ENCODE results near the gene LFNG.

DNA sequence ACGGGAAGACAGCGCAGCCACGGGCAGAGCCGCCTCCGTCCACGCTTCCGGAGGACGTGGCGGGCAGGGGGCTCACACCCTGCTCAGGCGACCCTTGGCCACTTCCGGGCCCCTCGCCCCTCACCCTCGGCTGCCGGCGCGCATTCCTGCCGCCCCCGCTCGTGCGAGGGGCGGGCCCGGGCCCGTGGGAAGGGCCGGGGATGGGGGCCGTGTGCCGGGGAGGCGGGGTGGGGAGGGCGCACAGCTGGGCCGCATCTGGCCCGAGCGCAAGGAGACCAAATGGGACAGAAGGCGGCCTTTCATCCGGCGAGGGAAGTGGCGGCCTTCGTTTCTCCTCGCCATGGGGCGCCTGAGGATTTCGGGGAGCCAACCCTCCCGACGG lies 846 bp upstream of the LFNG start:
- TF ChIP-seq ZNF331 (CRISPR knock-in tag; IDR thresholded peaks at IDR 0.05) (no peak), ZNF282 (IDR thresholded peaks at IDR 0.05; ENCODE audit: partially characterized antibody) (no peak), EZH2 (conservative IDR thresholded peaks at IDR 0.05; ENCODE audit: low read depth, low read length) (no peak), POLR2A (IDR thresholded peaks at IDR 0.05; ENCODE audit: insufficient read depth in 1 of 2, low read depth in 2 of 2, low read length in 2 of 2) (no peak), ZNF432 (CRISPR knock-in tag; IDR thresholded peaks at IDR 0.05; ENCODE audit: borderline replicate concordance) (no peak), ZNF205 (CRISPR knock-in tag; IDR thresholded peaks at IDR 0.05) (no peak), ZNF598 (CRISPR knock-in tag; IDR thresholded peaks at IDR 0.05; ENCODE audit: borderline replicate concordance) (no peak), HNRNPH1 (optimal IDR thresholded peaks at IDR 0.05; ENCODE audit: low read depth, low read length) (no peak)
- TF ChIP-seq, protein P1, sequence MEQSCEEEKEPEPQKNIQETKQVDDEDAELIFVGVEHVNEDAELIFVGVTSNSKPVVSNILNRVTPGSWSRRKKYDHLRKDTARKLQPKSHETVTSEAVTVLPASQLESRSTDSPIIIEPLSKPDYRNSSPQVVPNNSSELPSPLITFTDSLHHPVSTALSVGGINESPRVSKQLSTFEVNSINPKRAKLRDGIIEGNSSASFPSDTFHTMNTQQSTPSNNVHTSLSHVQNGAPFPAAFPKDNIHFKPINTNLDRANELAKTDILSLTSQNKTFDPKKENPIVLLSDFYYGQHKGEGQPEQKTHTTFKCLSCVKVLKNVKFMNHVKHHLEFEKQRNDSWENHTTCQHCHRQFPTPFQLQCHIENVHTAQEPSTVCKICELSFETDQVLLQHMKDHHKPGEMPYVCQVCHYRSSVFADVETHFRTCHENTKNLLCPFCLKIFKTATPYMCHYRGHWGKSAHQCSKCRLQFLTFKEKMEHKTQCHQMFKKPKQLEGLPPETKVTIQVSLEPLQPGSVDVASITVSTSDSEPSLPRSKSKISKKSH (CRISPR knock-in tag; IDR thresholded peaks at IDR 0.05; ENCODE audit: borderline replicate concordance), result no peak
- TF ChIP-seq, protein P2, sequence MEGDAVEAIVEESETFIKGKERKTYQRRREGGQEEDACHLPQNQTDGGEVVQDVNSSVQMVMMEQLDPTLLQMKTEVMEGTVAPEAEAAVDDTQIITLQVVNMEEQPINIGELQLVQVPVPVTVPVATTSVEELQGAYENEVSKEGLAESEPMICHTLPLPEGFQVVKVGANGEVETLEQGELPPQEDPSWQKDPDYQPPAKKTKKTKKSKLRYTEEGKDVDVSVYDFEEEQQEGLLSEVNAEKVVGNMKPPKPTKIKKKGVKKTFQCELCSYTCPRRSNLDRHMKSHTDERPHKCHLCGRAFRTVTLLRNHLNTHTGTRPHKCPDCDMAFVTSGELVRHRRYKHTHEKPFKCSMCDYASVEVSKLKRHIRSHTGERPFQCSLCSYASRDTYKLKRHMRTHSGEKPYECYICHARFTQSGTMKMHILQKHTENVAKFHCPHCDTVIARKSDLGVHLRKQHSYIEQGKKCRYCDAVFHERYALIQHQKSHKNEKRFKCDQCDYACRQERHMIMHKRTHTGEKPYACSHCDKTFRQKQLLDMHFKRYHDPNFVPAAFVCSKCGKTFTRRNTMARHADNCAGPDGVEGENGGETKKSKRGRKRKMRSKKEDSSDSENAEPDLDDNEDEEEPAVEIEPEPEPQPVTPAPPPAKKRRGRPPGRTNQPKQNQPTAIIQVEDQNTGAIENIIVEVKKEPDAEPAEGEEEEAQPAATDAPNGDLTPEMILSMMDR (CRISPR knock-in tag; IDR thresholded peaks at IDR 0.05), result no peak
- TF ChIP-seq, protein P3, sequence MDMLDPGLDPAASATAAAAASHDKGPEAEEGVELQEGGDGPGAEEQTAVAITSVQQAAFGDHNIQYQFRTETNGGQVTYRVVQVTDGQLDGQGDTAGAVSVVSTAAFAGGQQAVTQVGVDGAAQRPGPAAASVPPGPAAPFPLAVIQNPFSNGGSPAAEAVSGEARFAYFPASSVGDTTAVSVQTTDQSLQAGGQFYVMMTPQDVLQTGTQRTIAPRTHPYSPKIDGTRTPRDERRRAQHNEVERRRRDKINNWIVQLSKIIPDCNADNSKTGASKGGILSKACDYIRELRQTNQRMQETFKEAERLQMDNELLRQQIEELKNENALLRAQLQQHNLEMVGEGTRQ (IDR thresholded peaks at IDR 0.05; ENCODE audit: low read depth, low read length), result no peak
- TF ChIP-seq, protein P3 (CRISPR knock-in tag; IDR thresholded peaks at IDR 0.05; ENCODE audit: borderline replicate concordance), result no peak
- TF ChIP-seq, protein P4, sequence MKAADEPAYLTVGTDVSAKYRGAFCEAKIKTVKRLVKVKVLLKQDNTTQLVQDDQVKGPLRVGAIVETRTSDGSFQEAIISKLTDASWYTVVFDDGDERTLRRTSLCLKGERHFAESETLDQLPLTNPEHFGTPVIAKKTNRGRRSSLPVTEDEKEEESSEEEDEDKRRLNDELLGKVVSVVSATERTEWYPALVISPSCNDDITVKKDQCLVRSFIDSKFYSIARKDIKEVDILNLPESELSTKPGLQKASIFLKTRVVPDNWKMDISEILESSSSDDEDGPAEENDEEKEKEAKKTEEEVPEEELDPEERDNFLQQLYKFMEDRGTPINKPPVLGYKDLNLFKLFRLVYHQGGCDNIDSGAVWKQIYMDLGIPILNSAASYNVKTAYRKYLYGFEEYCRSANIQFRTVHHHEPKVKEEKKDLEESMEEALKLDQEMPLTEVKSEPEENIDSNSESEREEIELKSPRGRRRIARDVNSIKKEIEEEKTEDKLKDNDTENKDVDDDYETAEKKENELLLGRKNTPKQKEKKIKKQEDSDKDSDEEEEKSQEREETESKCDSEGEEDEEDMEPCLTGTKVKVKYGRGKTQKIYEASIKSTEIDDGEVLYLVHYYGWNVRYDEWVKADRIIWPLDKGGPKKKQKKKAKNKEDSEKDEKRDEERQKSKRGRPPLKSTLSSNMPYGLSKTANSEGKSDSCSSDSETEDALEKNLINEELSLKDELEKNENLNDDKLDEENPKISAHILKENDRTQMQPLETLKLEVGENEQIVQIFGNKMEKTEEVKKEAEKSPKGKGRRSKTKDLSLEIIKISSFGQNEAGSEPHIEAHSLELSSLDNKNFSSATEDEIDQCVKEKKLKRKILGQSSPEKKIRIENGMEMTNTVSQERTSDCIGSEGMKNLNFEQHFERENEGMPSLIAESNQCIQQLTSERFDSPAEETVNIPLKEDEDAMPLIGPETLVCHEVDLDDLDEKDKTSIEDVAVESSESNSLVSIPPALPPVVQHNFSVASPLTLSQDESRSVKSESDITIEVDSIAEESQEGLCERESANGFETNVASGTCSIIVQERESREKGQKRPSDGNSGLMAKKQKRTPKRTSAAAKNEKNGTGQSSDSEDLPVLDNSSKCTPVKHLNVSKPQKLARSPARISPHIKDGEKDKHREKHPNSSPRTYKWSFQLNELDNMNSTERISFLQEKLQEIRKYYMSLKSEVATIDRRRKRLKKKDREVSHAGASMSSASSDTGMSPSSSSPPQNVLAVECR (CRISPR knock-in tag; IDR thresholded peaks at IDR 0.05; ENCODE audit: borderline replicate concordance), result no peak
- TF ChIP-seq, protein P5, sequence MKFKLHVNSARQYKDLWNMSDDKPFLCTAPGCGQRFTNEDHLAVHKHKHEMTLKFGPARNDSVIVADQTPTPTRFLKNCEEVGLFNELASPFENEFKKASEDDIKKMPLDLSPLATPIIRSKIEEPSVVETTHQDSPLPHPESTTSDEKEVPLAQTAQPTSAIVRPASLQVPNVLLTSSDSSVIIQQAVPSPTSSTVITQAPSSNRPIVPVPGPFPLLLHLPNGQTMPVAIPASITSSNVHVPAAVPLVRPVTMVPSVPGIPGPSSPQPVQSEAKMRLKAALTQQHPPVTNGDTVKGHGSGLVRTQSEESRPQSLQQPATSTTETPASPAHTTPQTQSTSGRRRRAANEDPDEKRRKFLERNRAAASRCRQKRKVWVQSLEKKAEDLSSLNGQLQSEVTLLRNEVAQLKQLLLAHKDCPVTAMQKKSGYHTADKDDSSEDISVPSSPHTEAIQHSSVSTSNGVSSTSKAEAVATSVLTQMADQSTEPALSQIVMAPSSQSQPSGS (CRISPR knock-in tag; IDR thresholded peaks at IDR 0.05), result no peak

All from HepG2 (cell line).